Measurements from ENCODE around the gene IFT22.
"Not testable (repeated sequence)": the region's sequence is repeated elsewhere in the genome, so short reads cannot be mapped to it uniquely, and the experiment has no call there.

Gene IFT22

GRCh38 chr7:101321491-101322401 is at the start of gene IFT22:
Gene IFT22 (minus strand): TSS chr7:101321812. CDS start chr7:101321709, 103 bp downstream.
- peak; percentile 80 for DNase-seq

GRCh38 chr7:101370836-101371235 is 49.2 kb upstream of the IFT22 start:
- DNase-seq, result no peak

- no peak for DNase-seq
Measured at GRCh38 chr7:101368422-101369165, 47.0 kb upstream of the IFT22 start.

GRCh38 chr7:101367676-101368075 is 46.1 kb upstream of the IFT22 start:
- no peak for DNase-seq

GRCh38 chr7:101365956-101366355 is 44.3 kb upstream of the IFT22 start:
- DNase-seq, result no peak

GRCh38 chr7:101363734-101364374 is 42.2 kb upstream of the IFT22 start:
- DNase-seq, result peak; percentile 67 to 72

GRCh38 chr7:101363196-101363733 is 41.7 kb upstream of the IFT22 start:
- DNase-seq, result no peak

GRCh38 chr7:101362334-101363195 is 41.0 kb upstream of the IFT22 start, which contains the start of gene COL26A1:
Gene COL26A1 (plus strand): TSS chr7:101362875. CDS start chr7:101363033, 158 bp downstream.
- peak in 1 of 2 donors; percentile 4 for DNase-seq

GRCh38 chr7:101357433-101357832 is 35.8 kb upstream of the IFT22 start:
- no peak for DNase-seq

GRCh38 chr7:101352920-101353308 is 31.3 kb upstream of the IFT22 start:
- no peak for DNase-seq

GRCh38 chr7:101349300-101349699 is 27.7 kb upstream of the IFT22 start:
- not testable (repeated sequence) for DNase-seq

GRCh38 chr7:101348456-101349067 is 26.9 kb upstream of the IFT22 start:
- not testable (repeated sequence) for DNase-seq

- DNase-seq, result no peak
Measured at GRCh38 chr7:101347477-101347876, 25.9 kb upstream of the IFT22 start.

- no peak for DNase-seq
Measured at GRCh38 chr7:101342892-101343291, 21.3 kb upstream of the IFT22 start.

- no peak for DNase-seq
Measured at GRCh38 chr7:101340379-101340778, 18.8 kb upstream of the IFT22 start.

GRCh38 chr7:101333912-101334311 is 12.3 kb upstream of the IFT22 start:
- DNase-seq, result no peak

GRCh38 chr7:101332026-101332425 is 10.4 kb upstream of the IFT22 start:
- DNase-seq, result no peak

GRCh38 chr7:101330011-101330484 is 8.4 kb upstream of the IFT22 start:
- DNase-seq, result no peak

- no peak for DNase-seq
Measured at GRCh38 chr7:101328159-101328558, 6.5 kb upstream of the IFT22 start.

GRCh38 chr7:101319401-101319800 is 2.2 kb downstream of the IFT22 start:
- DNase-seq, result no peak

GRCh38 chr7:101315336-101315735 is 6.3 kb downstream of the IFT22 start:
- DNase-seq, result peak; percentile 54 to 62

All from stimulated activated CD4-positive, alpha-beta T cell treated with anti-CD3 and anti-CD28 coated beads, Interleukin-2, amount 100 ng/mL, for 48 hours (primary cell).